SJCRH30 (cell line): Measurements from ENCODE around the gene RNU5D-1. TPM values are rescaled to one million over a fixed set of nuclear protein-coding genes. Genes with fewer than 3 reads are reported as not detected.
"Not testable (repeated sequence)": the region's sequence is repeated elsewhere in the genome, so short reads cannot be mapped to it uniquely, and the experiment has no call there.

Experiments used
- DNase-seq, 2 experiments: peaks; one replicate each; pipeline ENCODE4 v3.0.0-alpha.2; 2015 to 2020
- H3K27ac ChIP-seq: fragments of 250-450 bp; sonication (Bioruptor Pico); 2 replicates; pipeline ENCODE4 v1.5.1; 2020; ENCODE audit warnings: mild to moderate bottlenecking, moderate library complexity
- H3K27me3 ChIP-seq: fragments of 250-450 bp; sonication (Bioruptor Pico); 2 replicates; pipeline ENCODE4 v1.5.1; 2020; ENCODE audit warnings: mild to moderate bottlenecking, moderate library complexity
- H3K36me3 ChIP-seq: fragments of 250-450 bp; sonication (Bioruptor Pico); 2 replicates; pipeline ENCODE4 v1.5.1; 2020; ENCODE audit warnings: mild to moderate bottlenecking, moderate library complexity
- H3K4me1 ChIP-seq: fragments of 250-450 bp; sonication (Bioruptor Pico); 2 replicates; pipeline ENCODE4 v1.5.1; 2020; ENCODE audit warnings: mild to moderate bottlenecking, moderate library complexity
- H3K4me3 ChIP-seq: fragments of 250-450 bp; sonication (Bioruptor Pico); 2 replicates; pipeline ENCODE4 v1.5.1; 2020; ENCODE audit warnings: mild to moderate bottlenecking, moderate library complexity
- H3K9me3 ChIP-seq: fragments of 250-450 bp; sonication (Bioruptor Pico); replicated peaks from 2 replicates; pipeline ENCODE4 v1.5.1; 2020; ENCODE audit warnings: mild to moderate bottlenecking, moderate library complexity
- total RNA-seq: library from RNA; depleted of rRNA; stranded (reverse); fragments of >200 nt; shearing (Covaris generic); gene quantifications from 2 replicates; pipeline ENCODE4 v1.2.3, GENCODE V29; 2014

The RNU5D-1 gene
- total RNA-seq, 1 experiment from 2014 or later: not detected

DNA sequence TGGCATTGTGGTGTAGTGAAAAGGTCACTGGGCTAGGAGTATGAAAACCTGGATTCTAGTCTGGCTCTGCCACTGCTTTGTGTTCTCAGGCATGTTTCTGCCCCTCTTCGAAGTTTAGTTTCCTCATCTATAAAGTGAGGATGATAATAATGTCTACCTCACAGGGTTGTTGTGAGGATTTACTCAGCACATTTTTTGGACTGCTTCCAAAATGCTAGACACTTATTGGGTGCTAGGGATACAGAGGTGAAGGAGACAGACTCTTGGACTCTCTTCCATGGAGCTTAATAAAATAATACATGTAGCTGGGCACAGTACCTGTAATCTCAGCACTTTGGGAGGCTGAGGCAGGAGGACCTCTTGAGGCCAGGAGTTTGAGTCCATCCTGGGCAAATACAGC is 12.2 kb upstream of the RNU5D-1 start:
- H3K9me3 ChIP-seq: no peaks in the 10 kb centered on the region
- H3K4me3 ChIP-seq: no peak overlapping the region
- DNase-seq: no peak
- H3K36me3 ChIP-seq: peaks cover 70% of the 10 kb centered on the region
- no peak overlapping the region for H3K27ac ChIP-seq
- H3K4me1 ChIP-seq: no peaks in the 10 kb centered on the region; the same call in 1 of the 2 replicates
- no peaks in the 10 kb centered on the region for H3K27me3 ChIP-seq

DNA sequence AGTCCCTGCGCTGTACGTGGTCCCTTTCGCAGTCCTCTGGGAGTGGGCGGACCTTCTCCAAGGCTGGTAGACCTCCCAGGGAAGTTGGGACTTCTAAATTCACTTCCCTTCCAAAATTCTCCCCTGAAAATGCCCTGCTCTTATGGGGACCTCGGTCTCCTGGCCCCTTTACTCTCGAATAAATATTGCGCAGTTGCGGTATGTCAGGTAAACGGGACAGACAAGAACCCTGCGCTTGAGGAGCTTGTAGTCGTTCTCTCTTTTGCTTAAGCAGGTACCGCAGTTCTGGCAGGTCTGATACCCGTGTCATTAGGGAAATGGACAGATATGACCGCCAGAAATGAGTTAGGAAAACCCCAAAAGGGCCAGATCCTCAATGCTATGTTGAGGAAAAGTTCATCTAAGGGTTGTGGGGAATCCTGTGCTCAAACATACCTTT is 9.2 kb upstream of the RNU5D-1 start:
- no peaks in the 10 kb centered on the region; the same call in 1 of the 2 replicates for H3K4me1 ChIP-seq
- H3K27ac ChIP-seq: peak overlapping the region; percentile 66
- no peaks in the 10 kb centered on the region for H3K9me3 ChIP-seq
- peaks cover 41% of the 10 kb centered on the region for H3K36me3 ChIP-seq
- no peaks in the 10 kb centered on the region for H3K27me3 ChIP-seq
- H3K4me3 ChIP-seq: peak overlapping the region; percentile 76
- DNase-seq: peak in 1 of 2 experiments; percentile 38

DNA sequence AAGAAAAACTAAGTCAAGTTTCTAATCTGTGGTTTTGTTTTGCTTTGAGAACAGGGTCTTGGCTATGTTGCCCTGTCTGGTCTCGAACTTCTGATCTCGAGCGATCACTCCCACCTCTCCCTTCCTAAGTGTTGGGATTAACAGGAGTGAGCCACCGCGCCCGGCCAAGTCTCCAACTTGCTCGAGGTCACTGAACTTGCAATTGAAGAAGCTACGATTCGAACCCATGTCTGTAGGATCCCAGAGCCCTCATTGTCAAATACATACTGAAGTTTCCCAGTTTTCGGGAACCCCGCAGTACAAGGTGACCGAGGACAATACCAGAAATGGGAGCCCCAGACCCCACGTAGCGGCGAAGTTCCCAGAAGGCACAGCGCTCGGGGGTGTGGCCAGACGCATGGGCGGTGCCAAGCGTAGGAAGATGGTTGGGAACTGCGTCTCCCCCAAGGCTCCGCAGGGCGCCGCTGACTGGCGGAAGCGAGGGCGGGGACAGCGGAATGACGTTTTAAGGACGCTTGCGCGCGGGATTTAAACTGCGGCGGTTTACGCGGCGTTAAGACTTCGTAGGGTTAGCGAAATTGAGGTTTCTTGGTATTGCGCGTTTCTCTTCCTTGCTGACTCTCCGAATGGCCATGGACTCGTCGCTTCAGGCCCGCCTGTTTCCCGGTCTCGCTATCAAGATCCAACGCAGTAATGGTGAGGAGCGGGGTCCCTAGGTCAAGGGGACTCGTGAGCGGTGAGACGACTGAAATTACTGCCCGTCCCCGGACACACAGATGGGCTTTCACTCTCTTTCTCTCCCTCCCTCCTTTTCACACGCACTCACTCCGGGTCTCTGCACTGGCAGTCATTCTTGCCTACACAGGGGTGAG is 8.6 kb upstream of the RNU5D-1 start, which contains the start of gene KIF2C:
Gene KIF2C, plus strand, starts transcription at position 531 of the 872 bp plus-strand sequence. Its CDS starts 96 bp downstream, at position 627.
- Histone ChIP-seq H3K9me3 (no peaks in the 10 kb centered on the region), H3K36me3 (peaks cover 35% of the 10 kb centered on the region), H3K4me3 (peak within 1 kb of the TSS; percentile 76), H3K4me1 (no peaks in the 10 kb centered on the region; the same call in 1 of the 2 replicates), H3K27ac (peak within 1 kb of the TSS; percentile 66), H3K27me3 (no peaks in the 10 kb centered on the region)
- DNase-seq: peak; percentile 99

DNA sequence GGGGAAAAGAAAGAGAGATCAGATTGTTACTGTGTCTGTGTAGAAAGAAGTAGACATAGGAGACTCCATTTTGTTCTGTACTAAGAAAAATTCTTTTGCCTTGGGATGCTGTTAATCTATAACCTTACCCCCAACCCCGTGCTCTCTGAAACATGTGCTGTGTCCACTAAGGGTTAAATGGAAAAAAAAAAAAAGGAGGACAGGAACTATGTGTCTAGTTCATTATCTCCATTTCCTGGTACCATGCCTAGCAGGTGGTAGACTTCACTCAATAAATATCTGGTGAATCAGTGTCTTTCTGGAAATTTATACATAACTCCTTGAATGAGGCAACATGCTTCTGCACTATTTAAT is 8.0 kb upstream of the RNU5D-1 start:
- DNase-seq, H3K4me1 ChIP-seq, H3K27me3 ChIP-seq, H3K9me3 ChIP-seq: not testable (repeated sequence)
- Histone ChIP-seq H3K36me3 (peaks cover 29% of the 10 kb centered on the region), H3K4me3 (peak overlapping the region; percentile 76), H3K27ac (peak overlapping the region; percentile 66; the same call in 1 of the 2 replicates)

DNA sequence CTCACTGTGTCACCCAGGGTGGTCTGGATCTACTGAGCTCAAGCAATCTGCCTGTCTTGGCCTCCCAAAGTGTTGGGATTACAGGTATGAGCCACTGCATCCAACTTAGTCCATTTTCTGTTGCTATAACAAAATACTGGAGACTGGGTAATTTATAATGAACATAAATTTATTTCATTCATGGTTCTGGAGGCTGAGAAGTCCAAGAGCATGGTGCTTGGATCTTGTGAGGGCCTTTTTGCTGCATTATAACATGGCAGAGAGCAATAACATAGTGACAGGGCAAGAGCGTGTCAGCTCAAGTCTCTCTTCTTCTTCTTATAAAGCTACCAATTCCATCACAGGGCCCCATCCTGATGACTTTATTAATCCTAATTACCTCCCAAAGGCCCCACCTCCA is 5.0 kb upstream of the RNU5D-1 start:
- Histone ChIP-seq H3K4me1 (peaks cover 9% of the 10 kb centered on the region), H3K9me3 (no peaks in the 10 kb centered on the region), H3K27me3 (no peaks in the 10 kb centered on the region), H3K36me3 (peaks cover 6% of the 10 kb centered on the region), H3K4me3 (no peak overlapping the region), H3K27ac (no peak overlapping the region)
- no peak for DNase-seq

DNA sequence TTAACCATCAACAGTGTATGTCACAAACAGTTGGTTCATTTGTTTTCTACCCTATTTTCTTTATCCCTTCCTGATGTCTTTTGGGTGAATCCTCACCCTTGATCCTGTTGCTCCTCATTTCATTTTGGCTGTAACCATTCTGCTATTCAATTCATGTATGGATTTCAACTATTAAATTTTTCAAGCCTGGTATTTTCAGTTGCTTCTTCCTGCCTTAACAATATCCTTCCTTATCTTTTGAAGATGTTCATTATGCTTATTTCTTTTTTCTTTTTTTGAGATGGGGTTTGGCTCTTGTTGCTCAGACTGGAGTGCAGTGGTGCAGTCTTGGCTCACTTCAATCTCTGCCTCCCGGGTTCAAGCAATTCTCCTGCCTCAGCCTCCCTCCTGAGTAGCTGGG is 2.8 kb upstream of the RNU5D-1 start:
- DNase-seq: no peak
- Histone ChIP-seq H3K4me1 (peaks cover 14% of the 10 kb centered on the region), H3K36me3 (no peaks in the 10 kb centered on the region), H3K27ac (0 out of 2 replicates have a peak overlapping the region, but pooled peaks have one; percentile 12), H3K4me3 (no peak overlapping the region), H3K27me3 (0 out of 2 replicates have a peak, but pooled peaks cover 3% of the 10 kb centered on the region), H3K9me3 (no peaks in the 10 kb centered on the region)

DNA sequence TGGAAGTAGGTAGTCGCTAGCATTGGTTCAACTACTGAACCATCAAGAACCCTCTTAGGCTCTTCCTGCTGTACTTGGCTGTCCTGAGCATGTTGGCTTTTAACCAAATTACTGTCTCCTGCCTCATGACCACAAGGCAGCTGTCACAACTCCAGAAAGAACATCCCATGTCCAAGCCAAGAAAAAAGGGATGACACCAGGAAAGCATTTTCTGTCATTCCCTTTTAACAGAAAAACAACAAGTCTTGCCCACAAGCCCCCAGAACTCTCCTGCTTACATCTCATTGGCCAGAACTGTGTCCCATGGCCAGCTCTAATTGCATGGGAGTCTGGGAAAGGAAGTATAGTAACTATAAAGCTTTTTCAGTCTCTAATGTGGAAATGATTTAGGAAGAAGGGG is 2.4 kb upstream of the RNU5D-1 start:
- H3K4me3 ChIP-seq: no peak overlapping the region
- H3K4me1 ChIP-seq: peaks cover 14% of the 10 kb centered on the region
- H3K36me3 ChIP-seq: no peaks in the 10 kb centered on the region
- 0 out of 2 replicates have a peak overlapping the region, but pooled peaks have one; percentile 12 for H3K27ac ChIP-seq
- H3K27me3 ChIP-seq: 0 out of 2 replicates have a peak, but pooled peaks cover 3% of the 10 kb centered on the region
- DNase-seq: peak; percentile 72 to 89
- H3K9me3 ChIP-seq: no peaks in the 10 kb centered on the region

DNA sequence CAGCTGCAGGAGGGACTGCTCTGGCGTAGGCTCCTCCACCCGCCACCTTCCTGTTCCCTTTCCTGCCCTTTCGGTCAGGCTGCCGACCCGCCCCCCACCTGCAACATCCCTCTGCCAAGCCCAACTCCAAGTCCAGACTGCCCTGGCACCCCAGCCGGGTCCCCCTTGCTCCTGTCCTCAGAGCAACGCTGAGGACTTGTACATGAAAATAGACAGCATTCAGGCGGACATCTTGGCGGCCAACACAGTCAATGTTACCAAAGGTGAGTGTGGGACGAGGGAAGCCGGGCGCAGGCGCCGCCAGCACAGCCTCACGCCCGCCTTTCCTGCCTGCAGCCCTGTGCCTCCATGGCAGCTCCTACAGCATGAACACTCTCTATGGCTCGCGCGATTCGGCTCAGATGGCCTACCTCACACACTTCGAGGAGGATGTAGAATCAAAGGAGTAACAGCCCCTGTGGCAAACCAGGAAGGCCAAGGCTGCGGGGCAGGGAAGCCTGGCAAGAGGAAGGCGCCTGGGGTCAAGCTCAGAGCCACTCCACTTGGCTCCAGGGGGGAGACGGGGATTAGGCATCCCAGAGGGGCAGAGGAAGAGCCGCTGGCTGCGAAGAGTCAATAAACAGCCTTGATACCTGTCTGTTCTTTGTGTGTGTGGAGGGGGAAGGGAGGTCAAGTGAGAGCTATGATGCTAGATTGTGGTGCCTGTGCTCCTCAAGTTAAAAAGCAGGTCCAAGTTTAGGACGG is 5.8 kb downstream of the RNU5D-1 start:
- 0 out of 2 replicates have a peak, but pooled peaks cover 3% of the 10 kb centered on the region for H3K27me3 ChIP-seq
- DNase-seq: no peak
- H3K9me3 ChIP-seq: no peaks in the 10 kb centered on the region
- peaks cover 2% of the 10 kb centered on the region; the same call in 1 of the 2 replicates for H3K4me1 ChIP-seq
- H3K36me3 ChIP-seq: no peaks in the 10 kb centered on the region
- H3K4me3 ChIP-seq: no peak overlapping the region
- H3K27ac ChIP-seq: no peak overlapping the region

DNA sequence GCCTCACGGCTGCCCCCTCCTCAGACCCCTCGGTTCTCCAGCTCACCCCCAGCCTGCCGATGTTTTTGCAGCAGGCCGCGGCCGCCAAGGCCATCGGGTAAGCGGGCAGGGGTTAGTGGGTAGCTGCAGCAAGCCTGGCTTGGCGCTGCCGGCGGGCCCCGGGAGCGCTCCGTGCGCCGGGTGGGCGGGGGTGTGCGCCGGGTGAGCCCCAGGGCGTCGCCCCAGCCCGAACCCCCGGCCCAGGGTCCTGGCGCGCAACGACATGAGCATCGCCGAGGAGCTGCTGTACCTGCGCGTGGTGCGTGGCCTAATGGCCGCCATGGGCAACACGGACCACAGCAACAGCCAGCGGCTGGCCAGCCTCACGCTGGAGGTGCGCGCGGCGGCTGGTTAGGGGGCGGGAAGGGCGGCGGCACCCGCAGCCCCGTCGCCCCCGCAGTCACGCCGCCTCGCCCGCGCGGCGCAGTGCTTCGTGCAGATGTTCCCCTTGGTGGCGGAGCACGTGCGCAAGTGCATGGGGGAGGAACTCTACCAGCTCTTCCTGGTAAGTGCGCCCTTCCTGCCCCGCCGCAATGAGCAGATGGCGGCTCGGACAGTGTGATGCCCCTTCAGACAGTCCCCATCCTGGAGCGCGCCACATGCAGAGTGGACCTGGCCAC is 6.5 kb downstream of the RNU5D-1 start:
- Histone ChIP-seq H3K36me3 (no peaks in the 10 kb centered on the region), H3K4me1 (no peaks in the 10 kb centered on the region), H3K27ac (no peak overlapping the region), H3K27me3 (no peaks in the 10 kb centered on the region), H3K4me3 (no peak overlapping the region), H3K9me3 (no peaks in the 10 kb centered on the region)
- DNase-seq: no peak

DNA sequence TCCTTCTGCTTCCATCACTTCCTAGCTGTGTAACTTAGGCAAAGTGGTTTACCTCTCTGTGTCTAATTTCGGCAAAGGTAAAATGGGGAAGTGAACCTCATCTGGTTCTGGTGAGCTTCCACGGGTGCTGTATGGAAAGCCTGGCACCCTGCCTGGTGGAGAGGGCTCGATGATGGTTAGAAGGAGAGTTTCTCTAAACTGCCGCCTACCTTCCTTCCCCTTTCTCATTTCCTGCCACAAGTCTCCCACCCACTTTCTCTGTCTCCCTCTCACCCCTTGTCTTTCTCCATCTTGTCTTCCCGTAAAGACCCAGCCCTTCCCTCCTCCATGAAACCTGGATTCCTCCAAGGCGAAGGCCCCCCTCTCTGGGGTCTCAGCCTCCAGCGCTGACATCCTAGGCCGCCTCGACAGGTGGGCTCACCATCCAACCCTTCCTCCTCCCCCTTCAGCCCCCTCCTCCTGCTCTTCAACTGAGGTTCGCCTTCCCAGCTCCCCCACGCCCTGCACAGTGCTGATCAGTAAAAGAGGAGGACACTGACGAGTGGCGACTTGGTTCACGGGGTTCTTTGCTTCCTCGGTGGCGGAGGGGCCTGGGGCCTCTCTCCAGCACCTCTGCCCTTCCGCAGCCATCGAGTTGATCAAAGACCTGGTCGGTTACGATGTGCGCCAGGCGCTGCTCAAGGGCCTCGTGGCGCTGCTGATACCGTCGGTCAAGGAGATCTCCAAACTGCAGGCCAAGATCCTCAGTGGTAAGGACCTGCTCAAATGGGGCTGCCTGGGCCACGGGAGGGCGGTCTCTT is 7.3 kb downstream of the RNU5D-1 start:
- DNase-seq: no peak
- H3K36me3 ChIP-seq: no peaks in the 10 kb centered on the region
- H3K27ac ChIP-seq: no peak overlapping the region
- H3K4me3 ChIP-seq: no peak overlapping the region
- H3K4me1 ChIP-seq: no peaks in the 10 kb centered on the region
- no peaks in the 10 kb centered on the region for H3K27me3 ChIP-seq
- H3K9me3 ChIP-seq: no peaks in the 10 kb centered on the region

DNA sequence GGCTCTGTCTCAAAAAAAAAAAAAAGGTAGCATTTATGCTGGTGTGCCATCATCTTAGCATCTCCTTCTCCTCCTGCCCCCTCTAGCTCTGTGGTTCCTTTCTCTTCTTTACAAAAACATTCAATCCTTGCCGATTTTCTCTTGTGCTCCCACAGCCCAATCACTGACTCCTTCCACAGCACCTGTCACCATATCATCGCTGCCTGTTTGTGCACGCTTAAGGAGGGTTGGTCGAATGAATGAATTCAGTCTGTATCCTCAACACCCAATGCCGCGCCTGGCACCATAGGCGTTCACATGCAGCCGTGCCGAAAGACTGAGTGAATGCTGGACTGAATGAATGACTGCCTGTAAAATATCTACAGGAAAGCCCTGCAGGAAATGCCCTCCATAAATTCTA is 7.9 kb downstream of the RNU5D-1 start:
- Histone ChIP-seq H3K9me3 (no peaks in the 10 kb centered on the region), H3K4me3 (no peak overlapping the region), H3K4me1 (no peaks in the 10 kb centered on the region), H3K27me3 (no peaks in the 10 kb centered on the region), H3K36me3 (no peaks in the 10 kb centered on the region), H3K27ac (no peak overlapping the region)
- DNase-seq: no peak

DNA sequence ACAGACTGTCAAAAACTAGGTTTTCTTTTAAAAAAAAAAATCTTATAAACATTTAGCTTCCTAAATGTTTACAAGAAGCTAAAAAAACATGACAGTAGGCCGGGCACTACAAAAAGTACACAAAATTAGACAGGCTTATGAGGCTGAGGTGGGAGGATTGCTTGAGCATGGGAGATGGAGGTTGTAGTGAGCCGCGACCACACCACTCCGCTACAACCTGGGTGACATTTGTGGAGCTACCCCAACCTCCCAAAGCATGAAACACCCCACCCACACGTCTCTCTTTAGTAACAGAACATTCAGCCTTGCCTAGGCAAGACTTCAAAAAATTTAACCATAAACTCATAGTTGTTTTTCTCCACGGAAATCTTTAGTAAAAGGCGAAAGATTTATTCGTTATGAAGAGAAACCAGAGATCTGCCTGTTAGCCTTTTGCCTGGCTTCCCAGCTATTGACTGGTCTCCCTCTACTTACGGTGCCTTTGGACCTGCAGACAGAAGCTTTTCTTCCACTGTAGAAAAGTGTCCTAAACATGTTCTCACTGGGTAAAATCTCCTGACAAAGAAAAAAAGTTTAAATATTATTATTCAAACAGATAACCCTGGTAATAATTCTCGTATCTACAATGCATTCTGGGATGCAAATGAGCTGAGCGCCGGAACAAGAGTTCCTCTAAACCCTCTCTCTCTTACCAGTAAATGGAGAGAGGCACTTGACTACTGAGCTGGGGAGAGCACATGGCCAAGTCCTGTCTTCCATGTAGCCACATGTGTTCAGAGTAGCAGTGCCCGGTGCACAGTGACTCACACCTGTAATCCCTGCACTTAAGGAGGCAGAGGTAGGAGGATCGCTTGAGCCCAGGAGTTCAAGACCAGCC is 9.2 kb downstream of the RNU5D-1 start:
- peak overlapping the region; percentile 97 for H3K27ac ChIP-seq
- no peaks in the 10 kb centered on the region for H3K27me3 ChIP-seq
- H3K4me3 ChIP-seq: no peak overlapping the region
- H3K36me3 ChIP-seq: no peaks in the 10 kb centered on the region
- H3K4me1 ChIP-seq: no peaks in the 10 kb centered on the region
- no peaks in the 10 kb centered on the region for H3K9me3 ChIP-seq
- peak; percentile 93 to 97 for DNase-seq

DNA sequence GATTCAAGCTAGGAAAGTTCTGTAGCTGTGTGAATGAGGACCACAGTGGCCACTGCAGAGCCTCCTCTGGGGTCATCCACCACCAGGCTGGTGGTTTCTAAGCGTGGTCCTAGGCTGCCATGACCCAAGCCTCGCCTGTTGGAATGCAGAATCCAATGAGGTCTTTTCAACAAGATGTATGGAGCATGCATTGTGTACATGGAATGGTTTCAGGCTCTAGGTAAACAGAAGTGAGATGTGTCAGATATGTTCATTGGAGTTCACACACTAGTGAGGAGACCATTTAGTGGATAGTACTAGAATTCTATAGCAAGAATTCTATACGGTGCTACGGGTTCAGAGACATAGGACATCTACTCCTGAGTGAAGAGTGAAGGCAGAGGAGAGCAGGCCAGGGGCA is 10.7 kb downstream of the RNU5D-1 start:
- no peaks in the 10 kb centered on the region for H3K36me3 ChIP-seq
- no peaks in the 10 kb centered on the region for H3K27me3 ChIP-seq
- DNase-seq: no peak
- H3K27ac ChIP-seq: no peak overlapping the region
- H3K4me3 ChIP-seq: no peak overlapping the region
- no peaks in the 10 kb centered on the region for H3K4me1 ChIP-seq
- H3K9me3 ChIP-seq: no peaks in the 10 kb centered on the region
